ENCODE measurements around the gene FMO4.

Gene FMO4

GRCh38 chr1:171381866-171382210, 67.9 kb downstream of the FMO4 start:
- TF ChIP-seq TCF12 (IDR thresholded peaks at IDR 0.05; ENCODE audit: low read depth) (no peak), CEBPB (IDR thresholded peaks at IDR 0.05) (no peak), USF1 (IDR thresholded peaks at IDR 0.05) (no peak), NFIC (IDR thresholded peaks at IDR 0.05) (no peak), RAD21 (IDR thresholded peaks at IDR 0.05; ENCODE audit: low read depth) (no peak), TAF1 (IDR thresholded peaks at IDR 0.05; ENCODE audit: low read depth) (no peak), CREB1 (IDR thresholded peaks at IDR 0.05; ENCODE audit: low read depth) (no peak), ZBTB7A (IDR thresholded peaks at IDR 0.05; ENCODE audit: low read depth) (no peak), FOXM1 (IDR thresholded peaks at IDR 0.05; ENCODE audit: borderline replicate concordance, low read depth) (no peak), REST (IDR thresholded peaks at IDR 0.05; ENCODE audit: low read depth) (no peak), EGR1 (IDR thresholded peaks at IDR 0.05) (no peak), TEAD4 (IDR thresholded peaks at IDR 0.05) (no peak), EP300 (IDR thresholded peaks at IDR 0.05; ENCODE audit: borderline replicate concordance) (no peak), MAX (IDR thresholded peaks at IDR 0.05) (no peak), YY1 (IDR thresholded peaks at IDR 0.05; ENCODE audit: low read depth) (no peak)

GRCh38 chr1:171384496-171384895, 70.5 kb downstream of the FMO4 start:
- TF ChIP-seq CEBPB (IDR thresholded peaks at IDR 0.05) (no peak), USF1 (IDR thresholded peaks at IDR 0.05) (no peak), TEAD4 (IDR thresholded peaks at IDR 0.05) (no peak), EGR1 (IDR thresholded peaks at IDR 0.05) (no peak), TCF12 (IDR thresholded peaks at IDR 0.05; ENCODE audit: low read depth) (no peak), REST (IDR thresholded peaks at IDR 0.05; ENCODE audit: low read depth) (no peak), EP300 (IDR thresholded peaks at IDR 0.05; ENCODE audit: borderline replicate concordance) (no peak), FOXM1 (IDR thresholded peaks at IDR 0.05; ENCODE audit: borderline replicate concordance, low read depth) (no peak), MAX (IDR thresholded peaks at IDR 0.05) (no peak), RAD21 (IDR thresholded peaks at IDR 0.05; ENCODE audit: low read depth) (no peak), NFIC (IDR thresholded peaks at IDR 0.05) (no peak), CREB1 (IDR thresholded peaks at IDR 0.05; ENCODE audit: low read depth) (no peak), YY1 (IDR thresholded peaks at IDR 0.05; ENCODE audit: low read depth) (no peak), ZBTB7A (IDR thresholded peaks at IDR 0.05; ENCODE audit: low read depth) (no peak), TAF1 (IDR thresholded peaks at IDR 0.05; ENCODE audit: low read depth) (no peak)

- TF ChIP-seq YY1 (IDR thresholded peaks at IDR 0.05; ENCODE audit: low read depth) (no peak), EP300 (IDR thresholded peaks at IDR 0.05; ENCODE audit: borderline replicate concordance) (no peak), CREB1 (IDR thresholded peaks at IDR 0.05; ENCODE audit: low read depth) (no peak), CEBPB (IDR thresholded peaks at IDR 0.05) (no peak), EGR1 (IDR thresholded peaks at IDR 0.05) (no peak), REST (IDR thresholded peaks at IDR 0.05; ENCODE audit: low read depth) (no peak), MAX (IDR thresholded peaks at IDR 0.05) (no peak), USF1 (IDR thresholded peaks at IDR 0.05) (no peak), TAF1 (IDR thresholded peaks at IDR 0.05; ENCODE audit: low read depth) (no peak), NFIC (IDR thresholded peaks at IDR 0.05) (no peak), ZBTB7A (IDR thresholded peaks at IDR 0.05; ENCODE audit: low read depth) (no peak), TEAD4 (IDR thresholded peaks at IDR 0.05) (no peak), FOXM1 (IDR thresholded peaks at IDR 0.05; ENCODE audit: borderline replicate concordance, low read depth) (no peak), RAD21 (IDR thresholded peaks at IDR 0.05; ENCODE audit: low read depth) (no peak), TCF12 (IDR thresholded peaks at IDR 0.05; ENCODE audit: low read depth) (no peak)
Measured at GRCh38 chr1:171389171-171389570, 75.2 kb downstream of the FMO4 start.

All from Ishikawa (cell line).